Measurements from ENCODE around the gene TMEM63C.

Gene TMEM63C

DNA sequence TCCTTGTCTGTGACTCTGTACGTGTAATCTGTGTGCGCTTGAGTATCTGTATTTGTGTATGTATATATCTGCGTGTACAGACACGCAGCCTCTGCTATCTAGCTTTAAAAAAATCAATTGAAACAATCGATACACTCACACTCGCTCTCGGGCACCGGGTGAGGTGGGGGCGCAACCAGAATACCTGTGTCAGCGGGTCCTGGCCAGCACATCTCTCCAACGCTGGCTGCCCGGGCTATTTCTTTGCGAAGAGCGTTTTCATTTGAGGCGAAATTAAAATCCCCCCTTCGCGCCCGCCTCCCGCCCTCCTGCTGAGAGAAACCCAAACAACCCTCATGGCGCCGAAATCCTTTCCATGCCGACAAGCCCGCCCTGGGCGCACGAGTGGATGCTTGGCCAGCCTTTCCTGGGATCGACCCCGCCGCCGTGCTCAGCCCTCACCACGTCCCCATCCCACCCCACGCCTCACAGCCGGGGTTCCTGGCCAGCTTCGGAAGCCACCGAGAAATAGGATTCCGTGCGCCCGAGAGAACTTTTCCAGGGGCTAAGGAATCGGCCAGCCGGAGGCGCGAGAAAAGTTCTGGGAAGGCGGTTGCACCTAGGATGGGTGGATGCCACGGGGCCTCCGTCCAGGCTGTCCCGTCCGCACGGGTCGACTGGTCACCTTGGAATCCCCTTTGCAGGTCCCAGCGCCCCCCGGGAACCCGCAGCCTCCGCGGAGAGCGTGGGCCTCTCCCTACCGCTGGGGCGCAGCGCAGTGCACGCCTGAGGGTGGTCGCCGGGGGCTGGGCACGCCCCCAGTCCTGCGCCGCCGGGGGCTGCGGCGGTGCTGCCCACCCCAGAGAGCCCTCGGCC, 41.0 kb upstream of the TMEM63C start:
- DNase-seq: no peak
- Histone ChIP-seq H3K27me3 (replicated peaks in 2 of 5; ENCODE audit: control insufficient read depth in 4 of 5, insufficient read depth in 5 of 5, low read length in 4 of 5) (peaks cover 0 to 93% (median 67%) of the 10 kb centered on the region in 5 experiments), H3K4me1 (ENCODE audit: control extremely low read depth in 1 of 4, control insufficient read depth in 4 of 4, insufficient read depth in 4 of 4, low read length in 3 of 4) (peaks cover 0 to 34% (median 30%) of the 10 kb centered on the region in 4 experiments), H3K27ac (ENCODE audit: insufficient read depth in 1 of 2, low read depth in 1 of 2, low read length in 2 of 2, poor library complexity in 1 of 2, severe bottlenecking in 2 of 2) (no peak overlapping the region), H3K36me3 (ENCODE audit: control insufficient read depth in 4 of 4, insufficient read depth in 4 of 4, low read length in 3 of 4) (no peaks in the 10 kb centered on the region), H3K9me3 (ENCODE audit: control extremely low read depth in 1 of 5, control insufficient read depth in 4 of 5, insufficient read depth in 2 of 5, low read depth in 1 of 5, low read length in 4 of 5) (no peaks in the 10 kb centered on the region), H3K4me3 (ENCODE audit: control insufficient read depth in 1 of 7, extremely low read depth in 1 of 7, insufficient read depth in 4 of 7, low read depth in 2 of 7, low read length in 6 of 7) (peak overlapping the region in 6 of 7 experiments; percentile 37 to 71 (median 54))
- ChIA-PET POLR2A (no interaction called here), CTCF (interaction anchor here (0.5 to 6.7 kb wide), 5 partner anchors 11 to 267 kb away, joined by 3 to 58 read pairs (median 4); no protein-coding TSS in a partner anchor)
- 3% methylated on average over 37 of the region's 67 CpGs for WGBS (ENCODE audit: insufficient coverage)

DNA sequence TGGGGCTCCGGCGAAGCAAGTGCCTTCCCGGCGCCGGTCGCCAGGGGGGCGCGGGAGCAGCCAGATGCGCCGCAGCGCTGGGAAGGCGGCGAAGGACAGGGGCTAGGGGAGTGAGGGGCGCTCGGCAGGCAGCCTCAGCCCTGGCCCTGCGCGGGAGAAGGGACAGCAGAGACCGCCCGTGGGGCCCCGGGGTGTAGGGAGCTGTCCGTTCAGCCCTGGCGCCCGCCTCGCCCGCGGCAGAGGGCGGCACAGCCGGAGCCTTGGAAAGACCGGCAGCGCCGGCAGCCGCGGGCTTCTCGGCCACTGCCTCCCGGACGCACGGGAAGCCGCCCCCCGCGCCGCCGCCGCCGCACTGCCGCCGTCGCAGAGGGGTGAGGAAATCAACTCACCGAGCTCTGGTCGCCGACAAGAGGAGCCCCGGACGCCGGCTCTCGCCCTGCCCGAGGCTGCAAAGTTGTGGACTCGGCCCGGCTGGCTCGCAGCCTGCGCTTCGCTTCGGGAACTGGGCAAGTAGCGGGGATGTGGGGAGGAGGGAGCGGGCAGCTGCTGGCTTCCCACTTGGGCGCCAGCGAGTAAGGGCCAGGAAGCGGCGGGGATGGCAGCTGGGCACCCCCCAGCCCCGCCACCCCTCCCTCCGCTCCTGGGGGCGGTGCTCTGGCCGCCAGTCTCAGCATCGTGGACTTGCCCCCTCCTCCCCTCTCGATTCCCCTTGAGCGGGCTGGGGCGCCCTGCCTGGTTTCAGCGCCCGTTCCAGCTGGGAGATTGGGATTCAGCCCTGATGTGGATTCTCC, 40.2 kb upstream of the TMEM63C start, which contains the start of gene ZDHHC22:
TSS of gene ZDHHC22 (minus strand) at position 578 of the 791 bp plus-strand sequence. CDS start 2,053 bp downstream, outside the sequence.
- peaks cover 0 to 34% (median 30%) of the 10 kb centered on the region in 4 experiments for H3K4me1 ChIP-seq (ENCODE audit: control extremely low read depth in 1 of 4, control insufficient read depth in 4 of 4, insufficient read depth in 4 of 4, low read length in 3 of 4)
- ChIA-PET CTCF (interaction anchor here (1.2 to 6.7 kb wide), 4 partner anchors 10 to 89 kb away, joined by 3 to 58 read pairs (median 6); no protein-coding TSS in a partner anchor), POLR2A (no interaction called here)
- H3K36me3 ChIP-seq (ENCODE audit: control insufficient read depth in 4 of 4, insufficient read depth in 4 of 4, low read length in 3 of 4): no peaks in the 10 kb centered on the region
- no peaks in the 10 kb centered on the region for H3K9me3 ChIP-seq (ENCODE audit: control extremely low read depth in 1 of 5, control insufficient read depth in 4 of 5, insufficient read depth in 2 of 5, low read depth in 1 of 5, low read length in 4 of 5)
- under 1% methylated on average over 63 of the region's 77 CpGs for WGBS (ENCODE audit: insufficient coverage)
- H3K27me3 ChIP-seq (replicated peaks in 2 of 5; ENCODE audit: control insufficient read depth in 4 of 5, insufficient read depth in 5 of 5, low read length in 4 of 5): peaks cover 0 to 93% (median 72%) of the 10 kb centered on the region in 5 experiments
- DNase-seq: peak in 2 of 3 donors; percentile 48 to 59
- H3K27ac ChIP-seq (ENCODE audit: insufficient read depth in 1 of 2, low read depth in 1 of 2, low read length in 2 of 2, poor library complexity in 1 of 2, severe bottlenecking in 2 of 2): no peak within 1 kb of the TSS
- H3K4me3 ChIP-seq (ENCODE audit: control insufficient read depth in 1 of 7, extremely low read depth in 1 of 7, insufficient read depth in 4 of 7, low read depth in 2 of 7, low read length in 6 of 7): peak within 1 kb of the TSS; percentile 17 to 71 (median 52)

DNA sequence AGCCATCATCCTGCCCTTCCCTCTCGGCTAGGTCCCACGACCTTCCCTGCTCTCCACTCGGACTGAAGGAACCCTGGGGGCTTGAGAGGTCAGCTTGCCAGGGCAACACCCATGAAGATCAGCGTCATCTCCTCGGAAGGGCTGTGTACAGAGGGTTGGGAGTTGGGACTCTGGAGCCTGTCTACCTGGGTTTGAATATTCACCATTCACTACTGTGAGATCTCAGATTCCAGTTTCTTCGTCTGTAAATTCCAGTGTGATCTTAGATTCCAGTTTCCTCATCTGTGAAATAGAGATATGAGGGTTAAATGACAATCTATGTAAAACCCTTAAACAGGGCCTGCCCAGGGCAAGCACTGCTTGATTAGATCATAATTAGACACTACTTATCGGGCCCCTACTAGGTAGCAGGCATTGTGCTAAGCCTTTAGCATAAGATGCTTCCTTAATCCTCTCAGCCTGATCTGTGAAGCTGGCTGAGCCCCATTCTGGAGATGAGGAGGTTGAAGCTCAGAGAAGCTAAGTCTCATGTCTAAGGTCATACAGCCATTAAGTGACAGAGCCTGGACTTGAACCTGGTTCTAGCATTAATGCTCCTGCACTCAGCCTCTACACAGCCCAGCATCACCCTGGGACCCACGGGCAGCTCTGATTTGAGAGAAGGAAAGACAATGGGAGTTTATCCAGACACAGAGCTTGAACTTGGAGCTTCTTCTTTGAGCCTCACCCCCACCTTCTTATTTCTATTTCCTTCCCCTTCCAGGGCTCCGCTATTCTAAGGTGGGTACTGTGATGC, 39.4 kb upstream of the TMEM63C start:
- Histone ChIP-seq H3K9me3 (ENCODE audit: control extremely low read depth in 1 of 5, control insufficient read depth in 4 of 5, insufficient read depth in 2 of 5, low read depth in 1 of 5, low read length in 4 of 5) (no peaks in the 10 kb centered on the region), H3K4me3 (ENCODE audit: control insufficient read depth in 1 of 7, extremely low read depth in 1 of 7, insufficient read depth in 4 of 7, low read depth in 2 of 7, low read length in 6 of 7) (peak overlapping the region in 2 of 7 experiments; percentile 19 to 71), H3K4me1 (ENCODE audit: control extremely low read depth in 1 of 4, control insufficient read depth in 4 of 4, insufficient read depth in 4 of 4, low read length in 3 of 4) (peaks cover 0 to 34% (median 30%) of the 10 kb centered on the region in 4 experiments), H3K36me3 (ENCODE audit: control insufficient read depth in 4 of 4, insufficient read depth in 4 of 4, low read length in 3 of 4) (no peaks in the 10 kb centered on the region), H3K27me3 (replicated peaks in 2 of 5; ENCODE audit: control insufficient read depth in 4 of 5, insufficient read depth in 5 of 5, low read length in 4 of 5) (peaks cover 0 to 97% (median 70%) of the 10 kb centered on the region in 5 experiments), H3K27ac (ENCODE audit: insufficient read depth in 1 of 2, low read depth in 1 of 2, low read length in 2 of 2, poor library complexity in 1 of 2, severe bottlenecking in 2 of 2) (no peak overlapping the region)
- DNase-seq: no peak
- WGBS (ENCODE audit: insufficient coverage): 14% methylated on average over 5 of the region's 9 CpGs
- ChIA-PET CTCF (interaction anchor here (0.6 to 6.7 kb wide), 11 partner anchors 8 to 332 kb away, joined by 3 to 58 read pairs (median 4); no protein-coding TSS in a partner anchor), POLR2A (no interaction called here)

DNA sequence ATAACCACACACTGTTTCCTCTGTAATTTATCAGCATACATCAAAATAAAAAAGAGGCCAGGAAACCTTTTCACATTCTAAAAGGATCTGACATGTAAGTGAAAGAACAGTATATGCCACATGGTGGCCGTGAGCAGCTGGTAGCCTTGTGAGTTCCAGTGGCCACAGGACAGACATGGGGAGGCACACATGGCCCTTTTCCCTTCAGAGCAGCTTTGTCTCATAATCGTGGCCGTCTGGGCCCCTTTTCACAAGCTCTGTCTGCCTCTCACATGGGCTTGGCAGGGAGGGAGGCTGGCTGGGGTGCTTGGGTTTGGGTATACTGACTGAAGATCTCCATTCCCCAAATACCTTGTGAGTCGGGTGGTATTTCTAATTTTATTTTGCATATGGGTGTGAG, 38.5 kb upstream of the TMEM63C start:
- Histone ChIP-seq H3K9me3 (ENCODE audit: control extremely low read depth in 1 of 5, control insufficient read depth in 4 of 5, insufficient read depth in 2 of 5, low read depth in 1 of 5, low read length in 4 of 5) (peaks cover 0 to 2% (median 0%) of the 10 kb centered on the region in 5 experiments), H3K27ac (ENCODE audit: insufficient read depth in 1 of 2, low read depth in 1 of 2, low read length in 2 of 2, poor library complexity in 1 of 2, severe bottlenecking in 2 of 2) (no peak overlapping the region), H3K4me3 (ENCODE audit: control insufficient read depth in 1 of 7, extremely low read depth in 1 of 7, insufficient read depth in 4 of 7, low read depth in 2 of 7, low read length in 6 of 7) (no peak overlapping the region), H3K27me3 (replicated peaks in 2 of 5; ENCODE audit: control insufficient read depth in 4 of 5, insufficient read depth in 5 of 5, low read length in 4 of 5) (peaks cover 0 to 94% (median 66%) of the 10 kb centered on the region in 5 experiments), H3K36me3 (ENCODE audit: control insufficient read depth in 4 of 4, insufficient read depth in 4 of 4, low read length in 3 of 4) (no peaks in the 10 kb centered on the region), H3K4me1 (ENCODE audit: control extremely low read depth in 1 of 4, control insufficient read depth in 4 of 4, insufficient read depth in 4 of 4, low read length in 3 of 4) (peaks cover 0 to 34% (median 30%) of the 10 kb centered on the region in 4 experiments)
- CTCF ChIA-PET: interaction anchor here (0.6 to 6.7 kb wide), 10 partner anchors 8 to 331 kb away, joined by 3 to 58 read pairs (median 4); no protein-coding TSS in a partner anchor
- POLR2A ChIA-PET: no interaction called here
- peak in 1 of 3 donors; percentile 44 for DNase-seq
- WGBS (ENCODE audit: insufficient coverage): 11% methylated on average over 3 of the region's 4 CpGs

DNA sequence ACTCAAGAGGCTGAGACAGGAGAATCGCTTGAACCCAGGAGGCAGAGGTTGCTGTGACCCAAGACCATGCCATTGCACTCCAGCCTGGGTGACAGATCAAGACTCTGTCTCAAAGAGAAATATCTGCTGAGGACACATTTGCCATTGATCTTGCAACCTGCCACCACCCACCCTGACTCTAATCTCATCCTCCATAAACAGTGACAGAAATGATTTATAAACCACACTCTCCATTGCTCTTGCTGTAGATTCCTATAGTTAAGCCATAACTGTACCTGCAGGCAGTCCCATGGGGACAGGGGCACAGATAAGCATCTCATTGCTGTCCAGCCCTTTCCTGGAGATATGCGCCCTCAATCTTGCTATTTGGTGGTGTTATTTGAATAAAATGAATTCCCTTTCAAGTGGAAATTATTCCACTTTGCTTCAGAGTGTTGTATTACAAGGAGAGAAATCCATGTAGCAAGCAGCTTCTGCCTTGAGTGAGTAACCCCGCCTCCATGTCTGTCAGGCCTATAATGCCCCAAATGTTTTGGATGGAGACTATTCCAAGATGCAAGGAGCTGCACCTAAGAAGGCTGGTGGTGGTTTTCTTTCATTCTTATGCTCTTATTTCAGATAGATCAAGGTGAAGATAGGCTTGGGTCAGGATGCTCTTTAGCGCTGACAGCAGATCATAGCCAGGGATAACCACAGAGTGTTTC, 37.0 kb upstream of the TMEM63C start:
- H3K27ac ChIP-seq (ENCODE audit: insufficient read depth in 1 of 2, low read depth in 1 of 2, low read length in 2 of 2, poor library complexity in 1 of 2, severe bottlenecking in 2 of 2): no peak overlapping the region
- peaks cover 0 to 29% (median 25%) of the 10 kb centered on the region in 4 experiments for H3K4me1 ChIP-seq (ENCODE audit: control extremely low read depth in 1 of 4, control insufficient read depth in 4 of 4, insufficient read depth in 4 of 4, low read length in 3 of 4)
- peaks cover 0 to 2% (median 0%) of the 10 kb centered on the region in 5 experiments for H3K9me3 ChIP-seq (ENCODE audit: control extremely low read depth in 1 of 5, control insufficient read depth in 4 of 5, insufficient read depth in 2 of 5, low read depth in 1 of 5, low read length in 4 of 5)
- peak in 1 of 3 donors; percentile 30 for DNase-seq
- H3K4me3 ChIP-seq (ENCODE audit: control insufficient read depth in 1 of 7, extremely low read depth in 1 of 7, insufficient read depth in 4 of 7, low read depth in 2 of 7, low read length in 6 of 7): no peak overlapping the region
- no peaks in the 10 kb centered on the region for H3K36me3 ChIP-seq (ENCODE audit: control insufficient read depth in 4 of 4, insufficient read depth in 4 of 4, low read length in 3 of 4)
- peaks cover 0 to 79% (median 63%) of the 10 kb centered on the region in 5 experiments for H3K27me3 ChIP-seq (replicated peaks in 2 of 5; ENCODE audit: control insufficient read depth in 4 of 5, insufficient read depth in 5 of 5, low read length in 4 of 5)
- 79% methylated on average over 3 of the region's 4 CpGs for WGBS (ENCODE audit: insufficient coverage)
- ChIA-PET CTCF (interaction anchor here (1.3 to 6.7 kb wide), 5 partner anchors 7 to 159 kb away, joined by 3 to 58 read pairs (median 6); no protein-coding TSS in a partner anchor), POLR2A (no interaction called here)

Data from common myeloid progenitor, CD34-positive (primary cell).